Ectodermal cell (in vitro differentiated cells): ENCODE measurements around the gene ZNF750.

Experiments used
- H3K27ac ChIP-seq: 2 replicates; pipeline ENCODE4 v1.7.0; 2013; ENCODE audit warnings: mild to moderate bottlenecking, low read depth, low read length; ENCODE audit not compliant: insufficient read depth, poor library complexity, severe bottlenecking
- H3K27me3 ChIP-seq: 2 replicates; pipeline ENCODE4 v1.7.0; 2013; ENCODE audit warnings: mild to moderate bottlenecking, low read length; ENCODE audit not compliant: insufficient read depth, control insufficient read depth, poor library complexity, severe bottlenecking
- H3K36me3 ChIP-seq: one replicate; pipeline ENCODE4 v1.7.0; 2013; ENCODE audit warnings: low read length; ENCODE audit not compliant: control insufficient read depth, insufficient read depth
- H3K4me1 ChIP-seq: one replicate; pipeline ENCODE4 v1.7.0; 2013; ENCODE audit warnings: low read length; ENCODE audit not compliant: control insufficient read depth, insufficient read depth
- H3K4me3 ChIP-seq: 2 replicates; pipeline ENCODE4 v1.7.0; 2013; ENCODE audit warnings: low read depth, low read length, control low read depth; ENCODE audit not compliant: insufficient read depth
- H3K9me3 ChIP-seq: 2 replicates; pipeline ENCODE4 v1.7.0; 2013; ENCODE audit warnings: mild to moderate bottlenecking, low read length, moderate library complexity; ENCODE audit not compliant: control insufficient read depth
- WGBS, 2 experiments: methylation state at CpG; one replicate each; pipeline ENCODE4 v1.1.7; 2013; ENCODE audit warnings: missing lambda C conversion rate in 2 of 2; 5-methylcytosine and 5-hydroxymethylcytosine counted together

The ZNF750 gene

GRCh38 chr17:82881324-82881823 is 41.6 kb upstream of the ZNF750 start:
- H3K4me1 ChIP-seq: peaks cover 20% of the 10 kb centered on the region
- H3K4me3 ChIP-seq: no peak overlapping the region
- H3K27me3 ChIP-seq: no peaks in the 10 kb centered on the region
- WGBS, 2 experiments: 88% methylated on average over 20 to 21 of the region's 21 CpGs
- H3K27ac ChIP-seq: no peak overlapping the region
- H3K9me3 ChIP-seq: no peaks in the 10 kb centered on the region
- no peaks in the 10 kb centered on the region for H3K36me3 ChIP-seq

- no peaks in the 10 kb centered on the region for H3K9me3 ChIP-seq
- 94% methylated on average over 25 of the region's 25 CpGs for WGBS, 2 experiments
- peaks cover 23% of the 10 kb centered on the region for H3K4me1 ChIP-seq
- no peak overlapping the region for H3K27ac ChIP-seq
- H3K4me3 ChIP-seq: no peak overlapping the region
- H3K36me3 ChIP-seq: no peaks in the 10 kb centered on the region
- no peaks in the 10 kb centered on the region for H3K27me3 ChIP-seq
Measured at GRCh38 chr17:82880620-82881323, 41.0 kb upstream of the ZNF750 start.

GRCh38 chr17:82879241-82879640 is 39.4 kb upstream of the ZNF750 start:
- peaks cover 36% of the 10 kb centered on the region for H3K4me1 ChIP-seq
- H3K9me3 ChIP-seq: no peaks in the 10 kb centered on the region
- H3K4me3 ChIP-seq: no peak overlapping the region
- whole genome bisulfite sequencing, 2 experiments: 94 to 97% methylated on average over 15 of the region's 15 CpGs
- no peaks in the 10 kb centered on the region for H3K27me3 ChIP-seq
- no peak overlapping the region for H3K27ac ChIP-seq
- no peaks in the 10 kb centered on the region for H3K36me3 ChIP-seq

GRCh38 chr17:82878527-82878926 is 38.7 kb upstream of the ZNF750 start:
- Histone ChIP-seq H3K27me3 (no peaks in the 10 kb centered on the region), H3K4me1 (peaks cover 36% of the 10 kb centered on the region), H3K9me3 (no peaks in the 10 kb centered on the region), H3K27ac (no peak overlapping the region), H3K4me3 (no peak overlapping the region), H3K36me3 (no peaks in the 10 kb centered on the region)
- WGBS, 2 experiments: 84 to 85% methylated on average over 8 to 9 of the region's 9 CpGs

- peaks cover 29% of the 10 kb centered on the region for H3K4me1 ChIP-seq
- no peak overlapping the region for H3K27ac ChIP-seq
- H3K36me3 ChIP-seq: no peaks in the 10 kb centered on the region
- WGBS, 2 experiments: 73 to 74% methylated on average over 14 of the region's 14 CpGs
- H3K9me3 ChIP-seq: no peaks in the 10 kb centered on the region
- no peak overlapping the region for H3K4me3 ChIP-seq
- H3K27me3 ChIP-seq: no peaks in the 10 kb centered on the region
Measured at GRCh38 chr17:82876602-82877379, 37.0 kb upstream of the ZNF750 start.

- Histone ChIP-seq H3K36me3 (no peaks in the 10 kb centered on the region), H3K27ac (no peak overlapping the region), H3K27me3 (no peaks in the 10 kb centered on the region), H3K4me3 (no peak overlapping the region), H3K9me3 (no peaks in the 10 kb centered on the region), H3K4me1 (peaks cover 23% of the 10 kb centered on the region)
- 83 to 85% methylated on average over 16 to 18 of the region's 18 CpGs for WGBS, 2 experiments
Measured at GRCh38 chr17:82876149-82876548, 36.3 kb upstream of the ZNF750 start.

- peaks cover 2% of the 10 kb centered on the region for H3K36me3 ChIP-seq
Measured at GRCh38 chr17:82875407-82875856, 35.6 kb upstream of the ZNF750 start.

GRCh38 chr17:82874011-82874835 is 34.4 kb upstream of the ZNF750 start:
- H3K36me3 ChIP-seq: peaks cover 4% of the 10 kb centered on the region
- H3K4me1 ChIP-seq: peaks cover 19% of the 10 kb centered on the region
- WGBS, 2 experiments: 92 to 93% methylated on average over 34 of the region's 34 CpGs
- no peaks in the 10 kb centered on the region for H3K27me3 ChIP-seq
- H3K4me3 ChIP-seq: no peak overlapping the region
- H3K9me3 ChIP-seq: no peaks in the 10 kb centered on the region
- no peak overlapping the region for H3K27ac ChIP-seq

More at GRCh38 chr17:82875407-82875856, 35.6 kb upstream of the ZNF750 start:
- peaks cover 19% of the 10 kb centered on the region for H3K4me1 ChIP-seq
- H3K27me3 ChIP-seq: no peaks in the 10 kb centered on the region
- no peak overlapping the region for H3K27ac ChIP-seq
- no peak overlapping the region for H3K4me3 ChIP-seq
- WGBS, 2 experiments: 48% methylated on average over 19 of the region's 19 CpGs
- no peaks in the 10 kb centered on the region for H3K9me3 ChIP-seq

GRCh38 chr17:82873521-82873920 is 33.7 kb upstream of the ZNF750 start:
- H3K4me1 ChIP-seq: peaks cover 19% of the 10 kb centered on the region
- no peak overlapping the region for H3K4me3 ChIP-seq
- WGBS, 2 experiments: 95% methylated on average over 19 of the region's 19 CpGs
- H3K9me3 ChIP-seq: no peaks in the 10 kb centered on the region
- no peaks in the 10 kb centered on the region for H3K27me3 ChIP-seq
- peaks cover 4% of the 10 kb centered on the region for H3K36me3 ChIP-seq
- no peak overlapping the region for H3K27ac ChIP-seq
